Fibroblast of villous mesenchyme (primary cell): ENCODE data around the gene CFAP97D1. TPM values are rescaled to one million over a fixed set of nuclear protein-coding genes. Genes with fewer than 3 reads are reported as not detected.

Experiments used
- DNase-seq: peaks from one replicate; pipeline ENCODE4 v3.0.0-alpha.2; 2010; ENCODE audit warnings: low read depth
- H3K4me3 ChIP-seq: 2 replicates; pipeline ENCODE4 v1.5.1; 2011; ENCODE audit warnings: low read depth, mild to moderate bottlenecking, low read length
- CTCF ChIP-seq: IDR thresholded peaks from 2 replicates; pipeline ENCODE4 v1.5.1; 2012; ENCODE audit warnings: low read depth, mild to moderate bottlenecking, low read length; ENCODE audit not compliant: insufficient read depth
- total RNA-seq: library from RNA; depleted of rRNA; stranded (reverse); fragments of >200 nt; gene quantifications from 2 replicates; pipeline ENCODE4 v1.2.3, GENCODE V29; 2012

The CFAP97D1 gene
- total RNA-seq, 1 donor = not detected

- no peak for TF ChIP-seq CTCF
- H3K4me3 ChIP-seq = no peak overlapping the region
- DNase-seq = peak; percentile 13
Measured at GRCh38 chr17:43834106-43834505, 53.9 kb downstream of the CFAP97D1 start.

Other genes with a start within 250 kb of the CFAP97D1 start
- gene ETV4, start 234.1 kb upstream of the CFAP97D1 start, total RNA-seq = 4.7 and 4.8 TPM in 2 replicates
- 2.9 and 6.0 TPM in 2 replicates for gene MEOX1, start 118.5 kb upstream of the CFAP97D1 start, total RNA-seq
- not detected in 2 replicates for gene SOST, start 21.6 kb upstream of the CFAP97D1 start, total RNA-seq
- gene DUSP3, start 1.5 kb upstream of the CFAP97D1 start, total RNA-seq = 79.6 and 95.9 TPM in 2 replicates
- gene MPP3, start 52.7 kb downstream of the CFAP97D1 start, total RNA-seq = 8.7 and 9.1 TPM in 2 replicates
- not detected in 2 replicates for gene CD300LG, start 66.7 kb downstream of the CFAP97D1 start, total RNA-seq
- under 0.01 and 1.3 TPM in 2 replicates for gene MPP2, start 127.1 kb downstream of the CFAP97D1 start, total RNA-seq
- not detected in 2 replicates for gene PPY, start 162.0 kb downstream of the CFAP97D1 start, total RNA-seq
- not detected in 2 replicates for gene PYY, start 173.5 kb downstream of the CFAP97D1 start, total RNA-seq
- gene NAGS, start 224.2 kb downstream of the CFAP97D1 start, total RNA-seq = 0.43 and 0.64 TPM in 2 replicates
- 40.2 and 40.3 TPM in 2 replicates for gene TMEM101, start 234.5 kb downstream of the CFAP97D1 start, total RNA-seq